ENCODE results near the gene ARIH1.

DNA sequence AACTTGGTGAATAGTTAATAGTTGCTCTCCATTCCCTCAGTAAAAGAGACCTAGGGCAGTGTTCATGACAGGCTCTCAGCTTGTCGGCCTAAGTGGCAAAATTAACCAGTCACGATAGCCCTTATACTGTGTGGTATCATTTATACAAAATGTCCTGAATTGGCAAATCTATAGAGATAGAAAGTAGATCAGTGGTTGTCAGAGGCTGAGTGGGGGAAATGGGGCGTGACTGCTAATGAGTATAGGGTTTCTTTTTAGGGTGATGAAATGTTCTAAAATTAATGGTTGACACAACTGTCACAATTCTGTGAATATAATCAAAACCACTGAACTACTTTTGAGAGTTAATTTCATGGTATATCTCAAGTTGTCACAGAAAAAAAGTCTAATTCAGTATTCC lies 20.9 kb downstream of the ARIH1 start:
- TF ChIP-seq SP1 (IDR thresholded peaks at IDR 0.05) (no peak), L3MBTL2 (conservative IDR thresholded peaks at IDR 0.05) (no peak), TARDBP (IDR thresholded peaks at IDR 0.05) (no peak), FOXM1 (IDR thresholded peaks at IDR 0.05; ENCODE audit: borderline replicate concordance) (no peak), BHLHE40 (IDR thresholded peaks at IDR 0.05; ENCODE audit: borderline replicate concordance) (no peak), FOXA1 (IDR thresholded peaks at IDR 0.05) (no peak), ARNT (IDR thresholded peaks at IDR 0.05) (no peak), LEF1 (IDR thresholded peaks at IDR 0.05; ENCODE audit: borderline replicate concordance) (no peak), SUZ12 (IDR thresholded peaks at IDR 0.05) (no peak), HDGF (IDR thresholded peaks at IDR 0.05; ENCODE audit: borderline replicate concordance) (no peak), ZNF384 (IDR thresholded peaks at IDR 0.05) (no peak)
